ENCODE results near the gene IGSF3.

Gene IGSF3

GRCh38 chr1:116679091-116679827 is 11.7 kb upstream of the IGSF3 start:
- Histone ChIP-seq H3K27ac (no peak overlapping the region), H3K4me2 (ENCODE audit: low read length) (no peak overlapping the region), H3K27me3 (ENCODE audit: control insufficient read depth, insufficient read depth, low read length) (no peaks in the 10 kb centered on the region), H3K4me1 (no peaks in the 10 kb centered on the region), H3K36me3 (ENCODE audit: control insufficient read depth, insufficient read depth, low read length) (no peaks in the 10 kb centered on the region), H3K9me3 (ENCODE audit: control insufficient read depth, low read length) (no peaks in the 10 kb centered on the region), H3K79me2 (no peaks in the 10 kb centered on the region), H3K4me3 (ENCODE audit: low read depth, low read length) (no peak overlapping the region), H3K9ac (no peak overlapping the region), H2AFZ (no peak overlapping the region)
- TF ChIP-seq CTCF (IDR thresholded peaks at IDR 0.05): no peak

- Histone ChIP-seq H3K4me1 (no peaks in the 10 kb centered on the region), H3K4me2 (ENCODE audit: low read length) (no peak overlapping the region), H3K27me3 (ENCODE audit: control insufficient read depth, insufficient read depth, low read length) (no peaks in the 10 kb centered on the region), H3K27ac (no peak overlapping the region), H3K9ac (no peak overlapping the region), H2AFZ (no peak overlapping the region), H3K9me3 (ENCODE audit: control insufficient read depth, low read length) (no peaks in the 10 kb centered on the region), H3K79me2 (no peaks in the 10 kb centered on the region), H3K4me3 (ENCODE audit: low read depth, low read length) (no peak overlapping the region), H3K36me3 (ENCODE audit: control insufficient read depth, insufficient read depth, low read length) (no peaks in the 10 kb centered on the region)
- no peak for TF ChIP-seq CTCF (IDR thresholded peaks at IDR 0.05)
Observed at GRCh38 chr1:116678732-116679090, 11.2 kb upstream of the IGSF3 start.

- Histone ChIP-seq H3K27ac (no peak overlapping the region), H3K9ac (no peak overlapping the region), H3K79me2 (no peaks in the 10 kb centered on the region), H2AFZ (no peak overlapping the region), H3K4me3 (ENCODE audit: low read depth, low read length) (no peak overlapping the region), H3K4me1 (no peaks in the 10 kb centered on the region), H3K4me2 (ENCODE audit: low read length) (no peak overlapping the region), H3K9me3 (ENCODE audit: control insufficient read depth, low read length) (no peaks in the 10 kb centered on the region), H3K27me3 (ENCODE audit: control insufficient read depth, insufficient read depth, low read length) (no peaks in the 10 kb centered on the region), H3K36me3 (ENCODE audit: control insufficient read depth, insufficient read depth, low read length) (no peaks in the 10 kb centered on the region)
- TF ChIP-seq CTCF (IDR thresholded peaks at IDR 0.05): no peak
Observed at GRCh38 chr1:116677474-116678062, 10.0 kb upstream of the IGSF3 start.

- H3K4me2 ChIP-seq (ENCODE audit: low read length): no peak overlapping the region
Observed at GRCh38 chr1:116676291-116676690, 8.8 kb upstream of the IGSF3 start.

More at GRCh38 chr1:116676291-116676690, 8.8 kb upstream of the IGSF3 start:
- no peak for TF ChIP-seq CTCF (IDR thresholded peaks at IDR 0.05)
- Histone ChIP-seq H3K79me2 (no peaks in the 10 kb centered on the region), H2AFZ (no peak overlapping the region), H3K9ac (no peak overlapping the region), H3K4me3 (ENCODE audit: low read depth, low read length) (no peak overlapping the region), H3K4me1 (no peaks in the 10 kb centered on the region), H3K36me3 (ENCODE audit: control insufficient read depth, insufficient read depth, low read length) (no peaks in the 10 kb centered on the region), H3K27me3 (ENCODE audit: control insufficient read depth, insufficient read depth, low read length) (no peaks in the 10 kb centered on the region), H3K27ac (no peak overlapping the region), H3K9me3 (ENCODE audit: control insufficient read depth, low read length) (no peaks in the 10 kb centered on the region)
